H1 (cell line): ENCODE data around the gene PIERCE2. TPM values are rescaled to one million over a fixed set of nuclear protein-coding genes. Genes with fewer than 3 reads are reported as not detected.

Source experiments
- RXRA ChIP-seq: IDR thresholded peaks from 2 replicates; pipeline ENCODE4 v1.6.1; 2011; ENCODE audit warnings: low read depth, mild to moderate bottlenecking, low read length, moderate library complexity; ENCODE audit not compliant: insufficient read depth
- polyA plus RNA-seq, 7 experiments: library from polyadenylated mRNA; depleted of rRNA in 3 of 7; stranded (reverse) in 5 of 7; unstranded in 2 of 7; fragments of >200 nt in 5 of 7; fragments of 200-250 nt in 2 of 7; gene quantifications; 1 replicate in 5 of 7; 2 replicates in 1 of 7; 4 replicates in 1 of 7; pipeline versions ENCODE4 v1.2.1 to v1.2.3, GENCODE V29; 2011 to 2013; ENCODE audit warnings: missing spikeins in 2 of 7, mixed read lengths in 2 of 7
- total RNA-seq: library from RNA; stranded (reverse); fragmentation: NEBNext Ultra II Directional; extraction: Animal tissue kit (Norgen Biotek cat#: 25700); gene quantifications from 2 replicates; pipeline ENCODE4 v1.2.1, GENCODE V29; 2021

Gene PIERCE2
- total and polyA plus RNA-seq, 2 of the 8 experiments (the other 6 are each of a cell fraction or from before 2014, with no cell fraction given) = 1.9 to 2.7 TPM

DNA sequence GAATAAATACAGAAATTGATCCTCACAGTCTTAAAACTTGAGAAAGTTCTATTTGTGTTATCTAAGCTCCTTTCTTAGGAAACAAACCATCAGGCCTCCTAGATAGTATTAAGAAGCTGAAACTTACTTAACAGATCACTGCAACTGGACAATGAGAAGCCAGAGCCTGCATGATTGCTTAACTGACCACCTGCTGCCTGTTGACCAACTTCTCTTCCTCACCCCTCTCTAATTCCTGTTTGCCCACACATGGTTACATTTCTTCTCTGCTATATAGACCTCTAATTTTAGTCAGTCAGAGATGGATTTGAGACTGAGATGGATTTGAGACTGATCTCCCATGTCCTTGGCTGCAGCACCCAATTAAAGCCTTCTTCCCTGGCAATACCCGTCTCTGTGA, 13.6 kb upstream of the PIERCE2 start (continued):
- no peak for TF ChIP-seq RXRA
- TF ChIP-seq, all 59 proteins: peak for 0
